AG09309 (cell line): Measurements from ENCODE around the gene RAB2B.

Experiments
- DNase-seq: peaks from one replicate; pipeline ENCODE4 v3.0.0-alpha.2; 2010; ENCODE audit warnings: low read depth
- H3K4me3 ChIP-seq: 2 replicates; pipeline ENCODE4 v1.5.1; 2011; ENCODE audit warnings: mild to moderate bottlenecking, low read depth, low read length, moderate library complexity; ENCODE audit not compliant: control insufficient read depth
- CTCF ChIP-seq: IDR thresholded peaks from 2 replicates; pipeline ENCODE4 v1.5.1; 2011; ENCODE audit warnings: mild to moderate bottlenecking, low read depth, low read length, inconsistent platforms; ENCODE audit not compliant: insufficient read depth, control insufficient read depth; ENCODE audit errors: missing control alignments

RAB2B gene

GRCh38 chr14:21486640-21487087 is 9.9 kb upstream of the RAB2B start:
- no peak overlapping the region for H3K4me3 ChIP-seq
- DNase-seq, result peak; percentile 47
- TF ChIP-seq CTCF, result no peak

GRCh38 chr14:21476523-21476924 is 235 bp downstream of the RAB2B start:
- no peak for TF ChIP-seq CTCF

GRCh38 chr14:21475767-21476522 is 814 bp downstream of the RAB2B start:
- H3K4me3 ChIP-seq, result peak overlapping the region; percentile 100
- no peak for DNase-seq
- no peak for TF ChIP-seq CTCF

More at GRCh38 chr14:21476523-21476924, 235 bp downstream of the RAB2B start:
- no peak for DNase-seq
- peak overlapping the region; percentile 100 for H3K4me3 ChIP-seq

- TF ChIP-seq CTCF, result no peak
- DNase-seq, result no peak
Observed at GRCh38 chr14:21467616-21468015, 9.1 kb downstream of the RAB2B start.

GRCh38 chr14:21455912-21456667 is 20.7 kb downstream of the RAB2B start, which contains the start of gene CHD8:
CHD8 (minus strand) TSS chr14:21456123; CDS start chr14:21431643, 24,480 bp downstream.
- peak; percentile 61 for TF ChIP-seq CTCF
- peak; percentile 98 for DNase-seq
- peak within 1 kb of the TSS; percentile 87 for H3K4me3 ChIP-seq

More at GRCh38 chr14:21467616-21468015, 9.1 kb downstream of the RAB2B start:
- H3K4me3 ChIP-seq, result no peak overlapping the region

- no peak for DNase-seq
- no peak for TF ChIP-seq CTCF
- H3K4me3 ChIP-seq, result peak overlapping the region; percentile 87
Observed at GRCh38 chr14:21455592-21455911, 21.2 kb downstream of the RAB2B start.
